ENCODE results near the gene DHTKD1. TPM values are rescaled to one million over a fixed set of nuclear protein-coding genes. Genes with fewer than 3 reads are reported as not detected.
"Not testable (repeated sequence)": the region's sequence is repeated elsewhere in the genome, so short reads cannot be mapped to it uniquely, and the experiment has no call there.

Gene DHTKD1
- polyA plus RNA-seq, 1 experiment = 21.5 TPM

DNA sequence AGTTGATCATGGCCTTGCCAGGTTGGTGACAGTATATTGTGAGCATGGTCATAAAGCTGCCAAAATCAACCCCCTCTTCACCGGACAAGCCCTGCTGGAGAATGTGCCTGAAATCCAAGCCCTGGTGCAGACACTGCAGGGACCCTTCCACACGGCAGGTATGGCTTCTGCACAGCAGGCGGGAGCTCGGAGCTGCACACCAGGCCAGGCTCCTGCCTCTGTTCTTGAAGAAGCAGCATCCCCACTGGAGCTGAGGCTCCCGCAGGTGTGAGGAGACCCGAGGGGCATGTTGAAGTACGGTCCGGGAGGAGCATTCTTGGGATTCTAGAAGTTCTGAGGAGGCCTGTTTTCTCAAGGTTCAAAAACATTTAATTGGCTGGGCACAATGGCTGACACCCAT, 12.7 kb downstream of the DHTKD1 start:
- Histone ChIP-seq H3K4me3 (ENCODE audit: low read depth, low read length) (no peak overlapping the region), H3K27ac (ENCODE audit: low read depth, low read length) (no peak overlapping the region)

DNA sequence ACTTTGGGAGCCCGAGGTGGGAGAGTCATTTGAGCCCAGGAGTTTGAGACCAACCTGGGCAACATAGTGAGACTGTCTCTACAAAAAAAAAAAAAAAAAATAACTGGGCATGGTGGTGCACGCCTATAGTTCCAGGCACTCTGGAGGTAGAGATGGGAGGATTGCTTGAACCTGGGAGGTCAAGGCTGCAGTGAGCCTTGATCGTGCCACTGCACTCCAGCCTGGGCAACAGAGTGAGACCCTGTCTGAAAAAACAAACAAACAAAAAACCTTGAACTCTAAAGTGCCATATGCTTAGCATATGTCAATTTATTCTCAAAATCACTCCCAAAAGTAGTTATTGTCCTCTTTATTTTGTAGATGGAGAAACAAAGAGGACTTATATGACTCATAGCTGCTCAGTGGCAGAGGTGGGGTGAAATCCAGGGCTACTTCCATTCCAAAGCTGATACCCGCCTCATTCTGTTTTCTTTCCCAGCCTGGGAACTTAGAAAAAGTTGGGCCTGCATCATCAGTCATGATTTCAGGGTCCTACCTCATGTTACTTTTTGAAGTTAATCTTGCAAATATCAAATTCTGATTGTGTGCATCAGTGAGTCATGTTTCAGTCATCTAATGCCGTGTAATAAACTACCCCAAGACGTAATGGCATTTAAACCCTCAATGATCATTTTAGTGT, 13.3 kb downstream of the DHTKD1 start:
- H3K9me3 ChIP-seq (ENCODE audit: control insufficient read depth, insufficient read depth, low read length) = no peaks in the 10 kb centered on the region
- CTCF ChIA-PET = no interaction called here
- TF ChIP-seq, protein P1, sequence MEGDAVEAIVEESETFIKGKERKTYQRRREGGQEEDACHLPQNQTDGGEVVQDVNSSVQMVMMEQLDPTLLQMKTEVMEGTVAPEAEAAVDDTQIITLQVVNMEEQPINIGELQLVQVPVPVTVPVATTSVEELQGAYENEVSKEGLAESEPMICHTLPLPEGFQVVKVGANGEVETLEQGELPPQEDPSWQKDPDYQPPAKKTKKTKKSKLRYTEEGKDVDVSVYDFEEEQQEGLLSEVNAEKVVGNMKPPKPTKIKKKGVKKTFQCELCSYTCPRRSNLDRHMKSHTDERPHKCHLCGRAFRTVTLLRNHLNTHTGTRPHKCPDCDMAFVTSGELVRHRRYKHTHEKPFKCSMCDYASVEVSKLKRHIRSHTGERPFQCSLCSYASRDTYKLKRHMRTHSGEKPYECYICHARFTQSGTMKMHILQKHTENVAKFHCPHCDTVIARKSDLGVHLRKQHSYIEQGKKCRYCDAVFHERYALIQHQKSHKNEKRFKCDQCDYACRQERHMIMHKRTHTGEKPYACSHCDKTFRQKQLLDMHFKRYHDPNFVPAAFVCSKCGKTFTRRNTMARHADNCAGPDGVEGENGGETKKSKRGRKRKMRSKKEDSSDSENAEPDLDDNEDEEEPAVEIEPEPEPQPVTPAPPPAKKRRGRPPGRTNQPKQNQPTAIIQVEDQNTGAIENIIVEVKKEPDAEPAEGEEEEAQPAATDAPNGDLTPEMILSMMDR (IDR thresholded peaks at IDR 0.05; ENCODE audit: low read depth, low read length) = no peak
- H3K4me3 ChIP-seq (ENCODE audit: low read depth, low read length) = no peak overlapping the region
- no peak overlapping the region for H3K27ac ChIP-seq (ENCODE audit: low read depth, low read length)
- POLR2A ChIA-PET = interaction anchor here (0.7 kb wide), 2 partner anchors 9 to 139 kb away, joined by 4 to 5 read pairs; no protein-coding TSS in a partner anchor
- no peaks in the 10 kb centered on the region for H3K27me3 ChIP-seq (ENCODE audit: control insufficient read depth, insufficient read depth, low read length)
- no peak for DNase-seq (ENCODE audit: low read depth, low spot score)

More for the DNA sequence above, 12.7 kb downstream of the DHTKD1 start:
- no peaks in the 10 kb centered on the region; the same call in 1 of the 2 replicates for H3K9me3 ChIP-seq (ENCODE audit: control insufficient read depth, insufficient read depth, low read length)
- no peaks in the 10 kb centered on the region for H3K27me3 ChIP-seq (ENCODE audit: control insufficient read depth, insufficient read depth, low read length)
- DNase-seq (ENCODE audit: low read depth, low spot score) = no peak
- CTCF ChIA-PET = no interaction called here
- POLR2A ChIA-PET = interaction anchor here (0.7 kb wide), 1 partner anchor 9 kb away, joined by 5 read pairs; no protein-coding TSS in a partner anchor
- TF ChIP-seq, protein P1 (IDR thresholded peaks at IDR 0.05; ENCODE audit: low read depth, low read length) = no peak

DNA sequence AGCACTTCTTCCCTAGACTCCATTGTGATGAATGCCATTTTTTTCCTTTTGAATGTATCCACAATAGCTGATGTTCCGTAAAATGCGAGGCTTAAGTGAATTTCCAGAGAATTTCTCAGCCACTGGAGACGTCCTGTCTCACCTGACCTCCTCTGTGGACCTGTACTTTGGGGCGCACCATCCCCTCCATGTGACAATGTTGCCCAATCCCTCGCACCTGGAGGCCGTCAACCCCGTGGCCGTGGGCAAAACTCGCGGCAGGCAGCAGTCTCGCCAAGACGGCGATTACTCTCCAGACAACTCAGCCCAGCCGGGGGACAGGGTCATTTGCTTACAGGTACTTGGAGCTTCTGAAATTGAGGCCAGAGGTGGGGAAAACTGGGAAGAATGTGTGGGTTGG, 20.2 kb downstream of the DHTKD1 start:
- ChIA-PET POLR2A (no interaction called here), CTCF (no interaction called here)
- no peak overlapping the region for H3K27ac ChIP-seq (ENCODE audit: low read depth, low read length)
- no peak overlapping the region for H3K4me3 ChIP-seq (ENCODE audit: low read depth, low read length)
- H3K27me3 ChIP-seq (ENCODE audit: control insufficient read depth, insufficient read depth, low read length) = no peaks in the 10 kb centered on the region
- no peak for DNase-seq (ENCODE audit: low read depth, low spot score)
- TF ChIP-seq, protein P1 (IDR thresholded peaks at IDR 0.05; ENCODE audit: low read depth, low read length) = no peak
- H3K9me3 ChIP-seq (ENCODE audit: control insufficient read depth, insufficient read depth, low read length) = no peaks in the 10 kb centered on the region

GRCh38 chr10:12091421-12091820, 22.7 kb downstream of the DHTKD1 start:
- DNase-seq (ENCODE audit: low read depth, low spot score) = no peak
- Histone ChIP-seq H3K4me3 (ENCODE audit: low read depth, low read length) (no peak overlapping the region), H3K27ac (ENCODE audit: low read depth, low read length) (no peak overlapping the region), H3K9me3 (ENCODE audit: control insufficient read depth, insufficient read depth, low read length) (no peaks in the 10 kb centered on the region), H3K27me3 (ENCODE audit: control insufficient read depth, insufficient read depth, low read length) (no peaks in the 10 kb centered on the region)
- POLR2A ChIA-PET = no interaction called here
- CTCF ChIA-PET = no interaction called here
- TF ChIP-seq, protein P1 (IDR thresholded peaks at IDR 0.05; ENCODE audit: low read depth, low read length) = no peak

- CTCF ChIA-PET = not testable (repeated sequence)
Measured at GRCh38 chr10:12097361-12097760, 28.6 kb downstream of the DHTKD1 start.

More at GRCh38 chr10:12097361-12097760, 28.6 kb downstream of the DHTKD1 start:
- H3K4me3 ChIP-seq (ENCODE audit: low read depth, low read length); DNase-seq (ENCODE audit: low read depth, low spot score); H3K27ac ChIP-seq (ENCODE audit: low read depth, low read length); POLR2A ChIA-PET; H3K27me3 ChIP-seq (ENCODE audit: control insufficient read depth, insufficient read depth, low read length); H3K9me3 ChIP-seq (ENCODE audit: control insufficient read depth, insufficient read depth, low read length): not testable (repeated sequence)
